Mucosa of descending colon (tissue), 3 donors: Measurements from ENCODE around the gene CNTNAP2. TPM values are rescaled to one million over a fixed set of nuclear protein-coding genes. Genes with fewer than 3 reads are reported as not detected.

Experiments
- ATAC-seq: fragments of 200-7000 bp; cut with Tn5 transposase; one replicate; pipeline ENCODE4 v1.9.1; 2020; ENCODE audit warnings: mild to moderate bottlenecking, moderate library complexity
- DNase-seq, 3 donors: peaks; one replicate each; pipeline ENCODE4 v3.0.0-alpha.2; 2020
- H3K36me3 ChIP-seq: fragments of 200-600 bp; one replicate; pipeline ENCODE4 v1.8.0; 2021; ENCODE audit warnings: low read depth, mild to moderate bottlenecking
- H3K4me1 ChIP-seq: fragments of 200-600 bp; one replicate; pipeline ENCODE4 v1.8.0; 2021; ENCODE audit warnings: low read depth, mild to moderate bottlenecking
- H3K4me3 ChIP-seq: fragments of 200-600 bp; one replicate; pipeline ENCODE4 v1.8.0; 2021; ENCODE audit warnings: mild to moderate bottlenecking
- H3K9me3 ChIP-seq: fragments of 200-600 bp; one replicate; pipeline ENCODE4 v1.8.0; 2021; ENCODE audit warnings: mild to moderate bottlenecking
- CTCF ChIP-seq: fragments of 200-600 bp; IDR thresholded peaks from one replicate; pipeline ENCODE4 v1.8.0; 2022; ENCODE audit warnings: antibody characterized with exemption, mild to moderate bottlenecking
- intact Hi-C, 2 donors: fragments of 100-400 bp; cut with DNase I in 1 of 2; cut with micrococcal nuclease in 1 of 2; formaldehyde crosslinking; loops; one replicate each; pipeline versions ENCODE4 v1.11.0 to v1.11.1; 2022; cut with DNase I, micrococcal nuclease
- total RNA-seq, 3 donors: library from RNA; stranded (reverse); fragmentation: NEBNext Ultra II Directional in 2 of 3; extraction: Animal tissue kit (Norgen Biotek cat#: 25700) in 2 of 3; gene quantifications; one replicate each; pipeline versions ENCODE4 v1.2.1 to v1.2.4, GENCODE V29; 2021 to 2023
- donor health status: DM: no; HTN: no; CAD: no; lungs with moderate emphysema.
- donor health status: DM: no; HTN: no; CAD: no.
- donor health status: DM: no; HTN: yes; CAD: no.

CNTNAP2 gene
- total RNA-seq, 3 donors from 2014 or later: 3.1 to 5.9 (median 4.2) TPM

GRCh38 chr7:147193476-147193875, 1076.9 kb downstream of the CNTNAP2 start:
- intact Hi-C loops: no loop called here
- Histone ChIP-seq H3K4me3 (no peak overlapping the region), H3K36me3 (no peaks in the 10 kb centered on the region), H3K4me1 (no peaks in the 10 kb centered on the region), H3K9me3 (peaks cover 12% of the 10 kb centered on the region)
- ATAC-seq (no peak), DNase-seq (no peak)
- no peak for TF ChIP-seq CTCF

- no peak overlapping the region for H3K4me3 ChIP-seq
- intact Hi-C loops: no loop called here
- H3K9me3 ChIP-seq: peaks cover 17% of the 10 kb centered on the region
- no peaks in the 10 kb centered on the region for H3K4me1 ChIP-seq
- DNase-seq (no peak), ATAC-seq (no peak)
- TF ChIP-seq CTCF: no peak
- H3K36me3 ChIP-seq: no peaks in the 10 kb centered on the region
Observed at GRCh38 chr7:147196481-147196880, 1079.9 kb downstream of the CNTNAP2 start.

- no peaks in the 10 kb centered on the region for H3K4me1 ChIP-seq
- H3K9me3 ChIP-seq: peaks cover 17% of the 10 kb centered on the region
- no peaks in the 10 kb centered on the region for H3K36me3 ChIP-seq
- ATAC-seq (no peak), DNase-seq (no peak)
- intact Hi-C loops: no loop called here
- H3K4me3 ChIP-seq: no peak overlapping the region
- TF ChIP-seq CTCF: no peak
Observed at GRCh38 chr7:147197006-147197405, 1080.4 kb downstream of the CNTNAP2 start.

GRCh38 chr7:147199868-147200267, 1083.3 kb downstream of the CNTNAP2 start:
- Histone ChIP-seq H3K9me3 (peaks cover 26% of the 10 kb centered on the region), H3K36me3 (no peaks in the 10 kb centered on the region), H3K4me3 (no peak overlapping the region), H3K4me1 (no peaks in the 10 kb centered on the region)
- no peak for DNase-seq
- no peak for TF ChIP-seq CTCF
- no peak for ATAC-seq
- intact Hi-C loops: no loop called here

GRCh38 chr7:147207988-147208387, 1091.4 kb downstream of the CNTNAP2 start:
- TF ChIP-seq CTCF: no peak
- intact Hi-C loops: no loop called here
- H3K9me3 ChIP-seq: peaks cover 21% of the 10 kb centered on the region

GRCh38 chr7:147231275-147231674, 1114.7 kb downstream of the CNTNAP2 start:
- TF ChIP-seq CTCF: no peak
- intact Hi-C loops: no loop called here
- ATAC-seq (no peak), DNase-seq (no peak)
- H3K36me3 ChIP-seq: no peaks in the 10 kb centered on the region
- no peak overlapping the region for H3K4me3 ChIP-seq
- H3K9me3 ChIP-seq: no peaks in the 10 kb centered on the region
- no peaks in the 10 kb centered on the region for H3K4me1 ChIP-seq

More at GRCh38 chr7:147207988-147208387, 1091.4 kb downstream of the CNTNAP2 start:
- ATAC-seq: no peak
- DNase-seq: no peak
- Histone ChIP-seq H3K4me3 (no peak overlapping the region), H3K4me1 (no peaks in the 10 kb centered on the region), H3K36me3 (no peaks in the 10 kb centered on the region)
